Suprapubic skin (tissue), 3 donors: ENCODE data around the gene LPIN1.

Experiments
- EP300 ChIP-seq: sonication (generic); formaldehyde crosslinking; IDR thresholded peaks from one replicate; pipeline ENCODE4 v1.6.1; 2017; ENCODE audit warnings: antibody characterized with exemption
- TF ChIP-seq, protein P1 (sequence below), 2 donors: fragments of 200-600 bp in 1 of 2; fragments of 450-650 bp in 1 of 2; sonication (generic) in 1 of 2; IDR thresholded peaks; one replicate each; pipeline ENCODE4 v1.5.1; 2016 to 2019; ENCODE audit warnings: antibody characterized with exemption in 2 of 2, mild to moderate bottlenecking in 1 of 2, moderate library complexity in 1 of 2

- TF ChIP-seq, protein P1, sequence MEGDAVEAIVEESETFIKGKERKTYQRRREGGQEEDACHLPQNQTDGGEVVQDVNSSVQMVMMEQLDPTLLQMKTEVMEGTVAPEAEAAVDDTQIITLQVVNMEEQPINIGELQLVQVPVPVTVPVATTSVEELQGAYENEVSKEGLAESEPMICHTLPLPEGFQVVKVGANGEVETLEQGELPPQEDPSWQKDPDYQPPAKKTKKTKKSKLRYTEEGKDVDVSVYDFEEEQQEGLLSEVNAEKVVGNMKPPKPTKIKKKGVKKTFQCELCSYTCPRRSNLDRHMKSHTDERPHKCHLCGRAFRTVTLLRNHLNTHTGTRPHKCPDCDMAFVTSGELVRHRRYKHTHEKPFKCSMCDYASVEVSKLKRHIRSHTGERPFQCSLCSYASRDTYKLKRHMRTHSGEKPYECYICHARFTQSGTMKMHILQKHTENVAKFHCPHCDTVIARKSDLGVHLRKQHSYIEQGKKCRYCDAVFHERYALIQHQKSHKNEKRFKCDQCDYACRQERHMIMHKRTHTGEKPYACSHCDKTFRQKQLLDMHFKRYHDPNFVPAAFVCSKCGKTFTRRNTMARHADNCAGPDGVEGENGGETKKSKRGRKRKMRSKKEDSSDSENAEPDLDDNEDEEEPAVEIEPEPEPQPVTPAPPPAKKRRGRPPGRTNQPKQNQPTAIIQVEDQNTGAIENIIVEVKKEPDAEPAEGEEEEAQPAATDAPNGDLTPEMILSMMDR (IDR thresholded peaks at IDR 0.05), result no peak
- no peak for TF ChIP-seq EP300
Observed at GRCh38 chr2:11842336-11842735, 95.9 kb downstream of the LPIN1 start.
